Activated naive CD8-positive, alpha-beta T cell treated with anti-CD3 and anti-CD28 coated beads, Interleukin-2, amount 50 U/mL, for 24 hours (primary cell): ENCODE results near the gene BUB3.
"Not testable (repeated sequence)": the region's sequence is repeated elsewhere in the genome, so short reads cannot be mapped to it uniquely, and the experiment has no call there.

Experiments used
- ATAC-seq: fragments of 150-1000 bp; cut with Tn5 transposase; one replicate; pipeline ENCODE4 v1.10.0; 2021
- DNase-seq: peaks from one replicate; pipeline ENCODE4 v3.0.0; 2021
- H3K27ac Mint-ChIP-seq: one replicate; pipeline ENCODE4 v1.8.0; 2021; ENCODE audit warnings: mild to moderate bottlenecking, mixed read lengths
- H3K27me3 Mint-ChIP-seq: one replicate; pipeline ENCODE4 v1.8.0; 2021; ENCODE audit warnings: mixed read lengths
- H3K36me3 Mint-ChIP-seq: one replicate; pipeline ENCODE4 v1.8.0; 2021; ENCODE audit warnings: low read depth, mixed read lengths
- H3K4me1 Mint-ChIP-seq: one replicate; pipeline ENCODE4 v1.8.0; 2021; ENCODE audit warnings: mixed read lengths
- H3K4me3 Mint-ChIP-seq: one replicate; pipeline ENCODE4 v1.8.0; 2021; ENCODE audit warnings: mild to moderate bottlenecking, moderate library complexity, mixed read lengths
- H3K9me3 Mint-ChIP-seq: one replicate; pipeline ENCODE4 v1.8.0; 2021; ENCODE audit warnings: mixed read lengths

BUB3 gene

DNA sequence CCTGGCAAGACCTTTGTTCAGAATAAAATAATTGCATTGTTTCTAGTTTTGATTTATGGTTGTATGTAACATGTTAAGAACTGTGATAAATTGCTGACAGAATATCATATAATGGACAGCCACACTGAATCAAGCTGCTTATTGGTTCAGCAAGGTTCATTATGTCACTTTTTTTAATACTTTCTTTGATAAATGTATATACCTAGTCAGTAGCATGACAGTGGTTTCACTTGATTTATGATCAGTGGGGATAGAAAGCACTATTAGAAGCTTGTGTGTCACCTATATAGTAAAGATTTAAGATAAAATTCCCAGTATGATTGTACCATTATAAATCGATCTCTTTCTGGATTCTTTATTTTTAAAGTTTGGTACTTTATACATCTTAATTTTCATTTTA is 4.5 kb downstream of the BUB3 start:
- Mint-ChIP-seq H3K9me3 (peaks cover 4% of the 10 kb centered on the region), H3K27me3 (peaks cover 4% of the 10 kb centered on the region), H3K36me3 (peaks cover 88% of the 10 kb centered on the region), H3K27ac (peak overlapping the region; percentile 80), H3K4me3 (peak overlapping the region; percentile 98), H3K4me1 (peaks cover 74% of the 10 kb centered on the region)
- DNase-seq = no peak
- ATAC-seq = no peak

DNA sequence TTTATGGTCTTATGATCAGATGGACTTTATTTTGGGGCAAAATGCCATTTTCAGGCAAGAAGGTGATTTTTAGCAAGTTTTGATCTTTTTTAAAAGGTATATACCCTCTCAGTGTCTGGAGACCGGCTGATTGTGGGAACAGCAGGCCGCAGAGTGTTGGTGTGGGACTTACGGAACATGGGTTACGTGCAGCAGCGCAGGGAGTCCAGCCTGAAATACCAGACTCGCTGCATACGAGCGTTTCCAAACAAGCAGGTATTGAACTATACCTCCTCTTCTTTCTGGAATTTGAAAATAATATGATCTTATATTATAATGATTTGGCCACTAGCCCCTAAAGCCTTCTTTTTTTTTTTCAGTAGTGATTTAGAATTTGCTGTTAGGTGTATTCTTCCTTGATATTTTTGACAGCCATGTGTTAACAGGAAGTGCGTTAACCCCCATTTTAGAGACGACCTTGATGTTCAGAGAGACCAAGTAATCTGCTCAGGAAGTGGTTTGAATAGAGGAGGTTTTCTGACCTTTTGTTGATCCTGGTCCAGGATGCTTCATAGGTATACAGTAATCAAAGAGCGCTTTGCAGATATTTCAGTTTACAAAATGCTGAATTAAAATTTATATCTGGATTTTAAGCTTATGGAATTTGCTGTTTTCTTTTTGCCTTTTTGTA is 6.2 kb downstream of the BUB3 start:
- H3K4me1 Mint-ChIP-seq = peaks cover 64% of the 10 kb centered on the region
- peaks cover 4% of the 10 kb centered on the region for H3K9me3 Mint-ChIP-seq
- DNase-seq = no peak
- no peaks in the 10 kb centered on the region for H3K27me3 Mint-ChIP-seq
- peak overlapping the region; percentile 98 for H3K4me3 Mint-ChIP-seq
- ATAC-seq = peak; percentile 90
- peaks cover 90% of the 10 kb centered on the region for H3K36me3 Mint-ChIP-seq
- peak overlapping the region; percentile 80 for H3K27ac Mint-ChIP-seq

DNA sequence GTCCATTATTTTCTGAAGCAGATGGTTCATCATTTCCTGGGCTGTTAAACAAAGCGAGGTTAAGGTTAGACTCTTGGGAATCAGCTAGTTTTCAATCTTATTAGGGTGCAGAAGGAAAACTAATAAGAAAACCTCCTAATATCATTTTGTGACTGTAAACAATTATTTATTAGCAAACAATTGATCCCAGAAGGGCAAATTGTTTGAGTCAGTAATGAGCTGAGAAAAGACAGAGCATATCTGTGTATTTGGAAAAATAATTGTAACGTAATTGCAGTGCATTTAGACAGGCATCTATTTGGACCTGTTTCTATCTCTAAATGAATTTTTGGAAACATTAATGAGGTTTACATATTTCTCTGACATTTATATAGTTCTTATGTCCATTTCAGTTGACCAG is 10.1 kb downstream of the BUB3 start:
- Mint-ChIP-seq H3K4me3 (no peak overlapping the region), H3K4me1 (peaks cover 26% of the 10 kb centered on the region)
- no peak for ATAC-seq

DNA sequence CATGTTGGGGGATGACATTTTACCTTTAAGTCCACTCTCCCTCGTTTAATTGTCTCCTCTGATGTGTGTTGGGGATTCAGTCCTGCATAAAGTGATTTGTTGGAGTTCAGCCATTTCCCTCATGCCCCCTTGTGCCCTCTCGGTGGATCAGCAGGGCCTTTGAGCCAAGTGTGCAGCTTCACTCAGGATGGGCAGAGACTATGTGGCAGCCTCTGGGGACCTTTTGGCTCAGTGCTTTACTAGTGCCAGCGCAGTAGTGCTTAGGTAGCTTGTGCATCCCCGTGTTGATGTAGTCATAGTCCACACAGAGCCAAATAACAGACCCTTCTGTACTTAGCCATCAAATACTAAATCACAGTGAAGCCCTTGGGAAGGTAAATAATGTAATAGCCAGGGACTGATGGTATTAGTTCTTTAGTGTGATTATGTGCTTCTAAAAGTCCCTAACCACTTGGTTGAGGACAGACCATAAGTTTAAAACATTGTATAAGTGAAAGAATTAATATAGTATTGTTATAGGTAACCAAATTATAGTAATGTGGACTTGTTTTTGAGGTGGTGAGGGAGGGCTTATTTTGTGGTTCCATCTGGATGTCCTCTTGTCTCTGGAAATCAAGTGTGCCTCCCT is 11.4 kb downstream of the BUB3 start:
- DNase-seq (no peak), ATAC-seq (peak; percentile 33)
- peaks cover 78% of the 10 kb centered on the region for H3K36me3 Mint-ChIP-seq
- H3K27me3 Mint-ChIP-seq = no peaks in the 10 kb centered on the region
- no peaks in the 10 kb centered on the region for H3K9me3 Mint-ChIP-seq
- H3K27ac Mint-ChIP-seq = no peak overlapping the region
- H3K4me3 Mint-ChIP-seq = no peak overlapping the region
- peaks cover 13% of the 10 kb centered on the region for H3K4me1 Mint-ChIP-seq

More for the DNA sequence above, 10.1 kb downstream of the BUB3 start:
- no peaks in the 10 kb centered on the region for H3K9me3 Mint-ChIP-seq
- H3K27ac Mint-ChIP-seq = no peak overlapping the region
- no peaks in the 10 kb centered on the region for H3K27me3 Mint-ChIP-seq
- no peak for DNase-seq
- peaks cover 81% of the 10 kb centered on the region for H3K36me3 Mint-ChIP-seq

DNA sequence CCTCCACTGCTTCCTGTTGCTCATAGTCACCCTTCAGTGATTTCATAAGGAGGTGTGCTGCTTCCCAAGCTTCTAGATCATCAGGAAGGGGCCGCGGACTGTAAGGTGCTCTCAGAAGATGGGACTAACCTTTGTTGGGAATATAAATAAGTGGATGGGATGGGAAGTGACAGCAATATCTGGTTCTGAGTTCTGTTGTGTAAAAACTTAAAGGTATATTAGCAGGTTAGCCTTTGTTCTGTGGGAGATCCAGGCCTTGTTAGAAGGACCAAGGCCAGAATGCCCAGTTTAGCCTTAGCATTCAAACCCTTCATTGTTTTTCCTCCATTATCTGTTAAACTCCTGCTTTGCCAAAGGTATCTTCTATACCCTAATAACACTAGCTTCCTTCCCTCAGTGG is 12.4 kb downstream of the BUB3 start:
- peaks cover 5% of the 10 kb centered on the region for H3K4me1 Mint-ChIP-seq
- DNase-seq (no peak), ATAC-seq (no peak)
- peaks cover 74% of the 10 kb centered on the region for H3K36me3 Mint-ChIP-seq
- no peak overlapping the region for H3K27ac Mint-ChIP-seq
- no peaks in the 10 kb centered on the region for H3K9me3 Mint-ChIP-seq
- no peaks in the 10 kb centered on the region for H3K27me3 Mint-ChIP-seq
- no peak overlapping the region for H3K4me3 Mint-ChIP-seq

DNA sequence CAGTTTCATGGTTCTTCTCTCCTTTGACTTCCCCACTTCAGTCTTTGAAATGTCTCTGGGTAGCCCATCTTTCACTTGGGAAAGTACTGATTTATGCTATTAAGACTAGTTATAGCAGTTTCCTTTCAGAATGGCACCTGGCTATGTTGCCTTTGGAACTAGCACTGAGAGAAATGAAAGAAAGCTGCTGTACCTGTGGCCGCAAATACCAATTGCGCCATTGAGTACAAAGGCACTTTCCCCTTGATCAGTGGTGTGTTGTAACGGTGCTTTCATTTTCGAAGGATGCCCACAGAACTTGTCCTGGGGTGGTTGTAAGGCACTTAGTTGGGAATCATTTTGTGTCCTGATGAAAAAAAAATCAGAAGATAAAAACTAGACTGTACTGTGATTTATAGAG is 16.8 kb downstream of the BUB3 start:
- Mint-ChIP-seq H3K4me3 (no peak overlapping the region), H3K4me1 (peaks cover 1% of the 10 kb centered on the region), H3K27me3 (no peaks in the 10 kb centered on the region), H3K36me3 (peaks cover 69% of the 10 kb centered on the region), H3K9me3 (no peaks in the 10 kb centered on the region), H3K27ac (no peak overlapping the region)
- DNase-seq (no peak), ATAC-seq (no peak)

DNA sequence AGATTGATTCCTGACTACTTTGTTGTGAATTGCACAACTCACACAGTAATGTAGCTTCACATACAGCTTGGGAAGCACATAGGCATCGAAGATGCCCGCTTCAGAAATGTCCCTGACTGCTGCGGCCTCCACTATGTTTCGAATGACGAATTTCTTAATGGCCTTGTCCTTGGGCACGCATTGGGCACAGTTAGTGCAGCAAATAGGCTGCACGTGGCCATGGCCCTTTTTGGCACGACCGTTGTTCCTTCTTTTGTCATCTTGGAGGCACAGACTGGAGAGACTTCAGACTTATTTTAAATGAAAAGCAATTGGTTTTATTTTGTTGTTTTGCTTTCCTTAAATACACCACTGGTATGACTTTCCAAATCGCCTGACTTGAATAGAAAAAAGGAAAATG is 17.4 kb downstream of the BUB3 start:
- not testable (repeated sequence) for ATAC-seq, H3K4me1 Mint-ChIP-seq, DNase-seq, H3K4me3 Mint-ChIP-seq, H3K27me3 Mint-ChIP-seq, H3K27ac Mint-ChIP-seq, H3K9me3 Mint-ChIP-seq
- peaks cover 68% of the 10 kb centered on the region for H3K36me3 Mint-ChIP-seq

DNA sequence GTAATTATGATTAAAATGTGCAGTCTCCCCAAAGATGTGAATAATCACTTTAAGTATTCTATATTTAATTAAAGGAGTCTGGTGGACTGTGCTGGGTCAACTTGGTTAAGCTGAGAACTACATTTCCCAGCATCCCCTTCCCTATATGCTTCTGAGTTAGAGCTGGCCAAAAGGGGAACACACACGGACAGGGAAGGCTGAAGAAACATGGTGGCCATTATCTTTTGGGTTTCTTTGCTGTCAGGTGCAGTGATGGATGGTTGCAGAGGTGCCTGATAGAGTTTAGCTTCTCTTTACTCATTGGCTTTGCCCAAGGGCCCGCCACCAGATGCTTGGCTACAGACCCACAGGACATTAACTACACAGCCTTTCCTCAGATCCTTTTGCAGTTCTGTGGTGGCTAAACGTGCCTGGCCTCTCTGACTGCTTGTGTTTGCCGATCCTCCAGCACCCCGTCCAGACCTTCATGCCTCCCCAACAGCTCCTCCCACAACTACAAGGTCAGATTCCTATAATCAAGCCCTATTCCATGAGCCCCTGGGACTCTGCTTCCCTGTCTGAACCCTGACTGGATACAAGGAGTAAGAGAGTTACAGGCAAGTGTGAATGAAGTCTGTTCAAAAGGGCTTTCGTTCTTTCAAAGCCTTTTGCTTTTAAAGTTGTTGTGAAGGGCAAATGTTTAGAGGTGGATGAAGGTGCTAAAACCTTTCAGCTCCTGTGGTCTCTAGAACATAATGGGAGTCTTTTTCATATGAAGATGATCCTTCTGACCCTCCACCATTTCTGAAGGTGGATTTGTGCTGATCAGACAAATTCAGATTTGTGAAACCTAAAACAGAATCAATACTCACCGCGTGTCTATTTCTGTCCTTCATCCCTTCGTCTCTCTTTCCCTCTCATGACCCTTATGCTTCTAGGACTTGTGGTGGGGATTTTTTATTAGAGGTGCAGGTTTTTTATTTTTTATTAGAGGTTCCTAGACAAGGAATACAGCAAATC is 21.5 kb downstream of the BUB3 start:
- DNase-seq (no peak), ATAC-seq (no peak)
- Mint-ChIP-seq H3K27ac (no peak overlapping the region), H3K4me3 (no peak overlapping the region), H3K9me3 (peaks cover 4% of the 10 kb centered on the region), H3K4me1 (peaks cover 1% of the 10 kb centered on the region), H3K27me3 (no peaks in the 10 kb centered on the region), H3K36me3 (peaks cover 61% of the 10 kb centered on the region)

DNA sequence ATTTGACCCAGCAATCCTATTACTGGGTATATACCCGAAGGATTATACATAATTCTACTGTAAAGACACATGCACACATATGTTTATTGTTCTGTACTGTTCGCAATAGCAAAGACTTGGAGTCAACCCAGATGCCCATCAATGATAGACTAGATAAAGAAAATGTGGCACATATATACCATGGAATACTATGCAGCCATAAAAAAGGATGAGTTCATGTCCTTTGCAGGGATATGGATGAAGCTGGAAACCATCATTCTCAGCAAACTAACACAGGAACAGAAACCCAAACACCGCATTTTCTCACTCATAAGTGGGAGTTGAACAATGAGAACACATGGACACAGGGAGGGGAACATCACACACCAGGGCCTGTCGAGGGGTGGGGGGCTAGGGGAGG is 24.2 kb downstream of the BUB3 start:
- not testable (repeated sequence) for H3K4me1 Mint-ChIP-seq, DNase-seq, ATAC-seq, H3K9me3 Mint-ChIP-seq, H3K27me3 Mint-ChIP-seq, H3K27ac Mint-ChIP-seq, H3K4me3 Mint-ChIP-seq
- peaks cover 52% of the 10 kb centered on the region for H3K36me3 Mint-ChIP-seq

DNA sequence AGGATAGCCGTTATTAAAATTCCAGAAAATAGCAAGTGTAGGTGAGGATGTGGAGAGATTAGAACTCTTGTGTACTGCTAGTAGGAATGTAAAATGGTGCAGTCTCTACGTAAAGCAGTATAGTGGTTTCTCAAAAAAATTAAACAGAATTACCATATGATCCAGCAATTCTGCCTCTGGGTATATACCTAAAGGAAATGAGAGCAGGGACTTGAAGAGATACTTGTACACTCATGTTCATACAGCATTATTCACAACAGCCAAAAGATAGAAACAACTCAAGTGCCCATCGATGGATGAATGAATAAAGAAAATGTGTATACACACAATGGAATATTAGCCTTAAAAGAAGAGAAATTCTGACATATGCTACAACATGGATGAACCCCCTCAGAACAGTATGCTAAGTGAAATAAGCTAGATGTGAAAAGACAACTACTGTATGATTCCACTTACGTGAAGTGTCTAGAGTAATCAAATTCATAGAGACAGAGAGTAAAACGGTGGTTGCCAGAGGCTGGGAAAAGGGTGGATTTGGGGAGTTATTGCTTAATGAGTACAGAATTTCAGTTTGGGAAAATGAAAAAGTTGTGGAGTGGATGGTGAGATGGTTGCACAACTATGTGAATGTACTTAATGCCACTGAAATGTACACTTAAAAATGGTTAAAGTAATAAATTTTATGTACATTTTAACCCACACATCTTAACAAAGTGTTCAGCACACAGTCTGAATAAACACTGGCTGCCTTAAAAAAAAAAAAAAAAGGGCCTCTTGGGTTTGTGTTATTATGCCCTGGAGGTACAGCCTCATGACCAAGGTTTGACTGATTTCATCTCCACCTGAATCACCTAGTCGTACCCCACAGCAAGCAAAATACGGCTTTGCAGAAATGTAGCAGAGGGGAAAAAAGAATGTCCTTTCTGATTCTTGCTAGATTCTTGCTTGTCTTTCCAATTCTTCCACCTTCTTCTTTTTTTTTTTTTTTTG is 26.2 kb downstream of the BUB3 start:
- DNase-seq = no peak
- no peaks in the 10 kb centered on the region for H3K4me1 Mint-ChIP-seq
- ATAC-seq = no peak
- H3K27me3 Mint-ChIP-seq = no peaks in the 10 kb centered on the region
- peaks cover 59% of the 10 kb centered on the region for H3K36me3 Mint-ChIP-seq
- no peak overlapping the region for H3K27ac Mint-ChIP-seq
- peaks cover 18% of the 10 kb centered on the region for H3K9me3 Mint-ChIP-seq
- no peak overlapping the region for H3K4me3 Mint-ChIP-seq

DNA sequence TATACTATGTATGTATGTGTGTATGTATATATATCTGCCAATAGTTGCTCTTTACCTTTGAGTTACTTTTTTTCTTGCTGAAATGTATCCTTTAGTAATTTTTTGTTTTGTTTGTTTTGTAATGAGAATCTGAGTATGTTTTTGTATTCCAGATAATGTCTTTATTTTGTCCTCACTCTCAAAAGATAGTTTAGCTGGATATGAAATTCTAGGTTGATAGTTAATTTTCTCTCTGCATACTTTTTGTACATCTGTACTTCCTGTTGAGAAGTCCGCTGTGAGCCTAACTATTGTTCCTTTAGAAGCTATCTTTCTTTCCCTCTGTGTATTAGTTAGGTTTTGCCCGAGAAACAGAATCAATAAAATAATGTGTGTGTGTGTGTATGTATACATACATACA is 29.5 kb downstream of the BUB3 start:
- H3K4me1 Mint-ChIP-seq = no peaks in the 10 kb centered on the region
- H3K27me3 Mint-ChIP-seq = no peaks in the 10 kb centered on the region
- H3K9me3 Mint-ChIP-seq = peaks cover 23% of the 10 kb centered on the region
- no peak for ATAC-seq
- no peak for DNase-seq
- no peak overlapping the region for H3K27ac Mint-ChIP-seq
- peaks cover 48% of the 10 kb centered on the region for H3K36me3 Mint-ChIP-seq
- no peak overlapping the region for H3K4me3 Mint-ChIP-seq

DNA sequence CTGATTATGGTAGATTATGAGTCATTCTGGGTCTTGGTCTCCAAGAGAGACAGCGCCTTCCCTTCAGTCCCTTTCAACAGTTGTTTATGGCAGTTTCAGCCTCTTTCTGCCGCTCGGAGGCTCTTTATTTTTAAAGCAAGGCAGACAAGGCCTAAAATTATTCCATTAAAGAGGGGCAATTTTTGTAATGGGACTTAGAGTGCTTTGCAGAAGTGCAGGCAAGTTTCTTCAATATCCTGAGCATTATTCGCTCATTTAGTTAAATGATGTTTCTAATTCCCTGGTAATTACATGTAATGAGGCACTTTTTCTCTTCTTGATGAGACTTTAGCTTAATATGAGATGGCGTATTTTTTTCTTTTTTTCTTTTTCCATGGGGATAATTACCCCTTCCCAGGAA is 33.6 kb downstream of the BUB3 start:
- Mint-ChIP-seq H3K27me3 (no peaks in the 10 kb centered on the region), H3K27ac (no peak overlapping the region), H3K36me3 (peaks cover 47% of the 10 kb centered on the region), H3K4me1 (no peaks in the 10 kb centered on the region), H3K4me3 (no peak overlapping the region), H3K9me3 (peaks cover 23% of the 10 kb centered on the region)
- ATAC-seq (no peak), DNase-seq (no peak)

DNA sequence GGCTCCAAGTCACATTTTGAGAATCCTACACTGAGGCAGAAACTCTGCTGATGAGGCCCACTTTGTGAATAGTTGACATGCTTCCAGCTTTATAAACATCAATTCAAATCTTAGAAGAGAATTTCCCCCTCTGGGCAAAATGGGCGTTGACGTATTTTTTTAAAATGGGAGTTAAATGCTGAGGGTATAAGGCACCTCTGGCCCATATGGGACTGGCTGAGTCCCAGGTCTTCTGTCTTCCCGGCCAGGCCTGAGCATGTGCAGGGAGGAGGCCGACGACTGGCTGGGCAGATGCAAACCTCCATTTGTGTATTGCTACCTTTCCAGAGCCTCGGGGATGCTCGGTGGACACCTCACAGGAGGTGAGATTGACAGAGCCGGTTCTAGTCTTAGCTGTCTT is 37.7 kb downstream of the BUB3 start:
- Mint-ChIP-seq H3K9me3 (no peaks in the 10 kb centered on the region), H3K4me1 (no peaks in the 10 kb centered on the region), H3K36me3 (peaks cover 13% of the 10 kb centered on the region), H3K27me3 (no peaks in the 10 kb centered on the region), H3K4me3 (no peak overlapping the region), H3K27ac (no peak overlapping the region)
- no peak for ATAC-seq
- DNase-seq = no peak

DNA sequence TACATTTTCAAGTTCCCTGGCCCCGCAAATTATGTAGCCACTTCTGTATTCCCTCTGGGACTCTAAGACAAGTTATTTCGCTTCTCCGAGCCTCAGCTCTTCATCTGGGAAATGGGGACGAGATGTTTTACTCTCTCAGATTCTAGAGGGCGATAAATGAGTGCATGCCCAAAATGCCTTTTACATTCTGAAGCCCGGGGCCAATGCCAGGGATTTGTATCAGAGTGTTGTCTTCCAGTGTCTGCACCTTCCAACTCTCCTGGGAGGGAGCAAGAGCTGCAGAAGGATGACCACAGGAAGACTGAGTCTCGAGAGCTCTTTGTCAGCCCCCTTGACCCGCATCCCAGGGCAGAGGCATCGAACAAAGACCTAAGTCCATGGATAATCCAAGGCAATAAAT is 39.9 kb downstream of the BUB3 start:
- no peaks in the 10 kb centered on the region for H3K27me3 Mint-ChIP-seq
- H3K27ac Mint-ChIP-seq = no peak overlapping the region
- H3K4me3 Mint-ChIP-seq = no peak overlapping the region
- ATAC-seq (no peak), DNase-seq (no peak)
- peaks cover 10% of the 10 kb centered on the region for H3K36me3 Mint-ChIP-seq
- peaks cover 2% of the 10 kb centered on the region for H3K4me1 Mint-ChIP-seq
- H3K9me3 Mint-ChIP-seq = peaks cover 3% of the 10 kb centered on the region
